ENCODE measurements around the gene NCAPG2.
"Not testable (repeated sequence)": the region's sequence is repeated elsewhere in the genome, so short reads cannot be mapped to it uniquely, and the experiment has no call there.

The NCAPG2 gene

DNA sequence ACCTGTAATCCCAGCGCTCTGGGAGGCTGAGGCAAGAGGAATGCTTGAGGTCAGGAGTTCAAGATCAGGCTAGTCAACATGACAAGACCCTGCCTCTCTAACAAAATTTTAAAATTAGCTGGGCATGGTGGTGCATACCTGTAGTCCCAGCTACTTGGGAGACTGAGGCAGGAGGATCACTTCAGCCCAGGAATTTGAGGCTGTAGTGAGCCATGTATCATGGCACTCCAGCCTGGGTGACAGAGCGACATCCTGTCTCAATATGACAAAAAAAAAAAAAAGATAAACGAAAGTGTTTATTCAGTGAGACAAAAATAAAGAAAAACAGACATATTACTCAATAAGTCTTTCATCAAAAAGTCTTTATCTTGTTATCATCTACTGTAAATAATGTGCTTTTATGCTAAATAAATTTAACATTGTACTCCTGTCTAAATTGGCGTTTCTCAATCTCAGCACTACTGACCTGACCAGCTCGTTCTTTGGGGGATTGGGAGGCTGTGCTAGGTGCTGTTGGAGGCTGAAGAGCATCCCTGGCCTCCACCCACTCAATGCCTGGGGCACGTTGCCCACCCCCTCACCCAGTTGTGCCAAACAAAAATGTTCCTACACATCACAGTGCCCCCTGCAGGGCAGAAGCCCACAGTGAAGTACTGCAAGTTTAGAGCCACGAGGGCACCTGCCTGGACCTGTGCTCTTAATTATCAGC lies 57.7 kb downstream of the NCAPG2 start:
- intact Hi-C loops (cut with DNase I) = no loop called here
- DNase-seq = no peak

GRCh38 chr7:158645842-158646241 lies 58.8 kb downstream of the NCAPG2 start:
- no peak for DNase-seq
- intact Hi-C loops (cut with DNase I) = no loop called here

- DNase-seq = no peak
- intact Hi-C loops (cut with DNase I) = no loop called here
Measured at GRCh38 chr7:158642149-158642548, 62.5 kb downstream of the NCAPG2 start.

GRCh38 chr7:158638001-158638400 lies 66.6 kb downstream of the NCAPG2 start:
- intact Hi-C loops (cut with DNase I) = no loop called here
- no peak for DNase-seq

DNA sequence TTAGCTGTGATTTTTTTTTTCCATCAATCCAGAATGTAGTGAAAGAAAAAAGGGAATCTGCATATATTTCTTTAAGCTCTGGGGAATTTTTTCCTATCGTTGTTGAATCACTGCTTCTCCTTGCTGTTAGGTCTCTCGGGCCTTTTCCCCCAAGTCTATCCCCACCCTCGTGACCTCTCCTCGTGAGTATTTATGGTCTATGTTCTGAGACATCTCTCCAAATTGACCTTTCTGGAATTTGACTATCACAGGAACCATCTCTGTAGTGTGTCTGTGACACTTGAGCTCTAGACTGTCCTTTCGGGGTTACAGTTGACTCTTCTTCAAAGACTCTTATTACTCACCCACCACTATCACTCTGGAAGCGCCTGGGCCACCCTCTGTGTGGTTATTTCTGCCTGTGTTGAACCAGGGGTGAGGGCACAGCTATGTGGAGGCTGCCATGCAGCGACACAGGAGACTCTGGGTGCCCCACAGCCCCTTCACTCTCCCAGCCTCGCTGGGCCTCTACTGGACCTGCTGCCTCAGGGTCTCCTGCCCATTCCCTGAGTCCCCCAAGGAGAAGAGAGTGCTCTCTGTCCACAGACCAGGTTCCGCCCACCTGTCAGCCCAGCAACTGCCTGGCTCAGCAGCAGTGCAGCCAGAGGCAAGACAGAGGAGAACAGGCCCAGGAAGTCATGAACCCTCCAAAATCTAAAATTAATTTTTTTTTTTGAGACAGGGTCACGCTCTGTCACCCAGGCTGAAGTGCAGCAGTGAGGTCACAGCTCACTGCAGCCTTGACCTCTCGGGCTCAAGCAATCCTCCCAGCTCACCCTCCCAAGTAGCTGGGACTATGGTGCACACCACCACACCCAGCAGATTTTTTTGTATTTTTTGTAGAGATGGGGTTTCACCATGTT lies 71.3 kb downstream of the NCAPG2 start:
- no peak for DNase-seq

DNA sequence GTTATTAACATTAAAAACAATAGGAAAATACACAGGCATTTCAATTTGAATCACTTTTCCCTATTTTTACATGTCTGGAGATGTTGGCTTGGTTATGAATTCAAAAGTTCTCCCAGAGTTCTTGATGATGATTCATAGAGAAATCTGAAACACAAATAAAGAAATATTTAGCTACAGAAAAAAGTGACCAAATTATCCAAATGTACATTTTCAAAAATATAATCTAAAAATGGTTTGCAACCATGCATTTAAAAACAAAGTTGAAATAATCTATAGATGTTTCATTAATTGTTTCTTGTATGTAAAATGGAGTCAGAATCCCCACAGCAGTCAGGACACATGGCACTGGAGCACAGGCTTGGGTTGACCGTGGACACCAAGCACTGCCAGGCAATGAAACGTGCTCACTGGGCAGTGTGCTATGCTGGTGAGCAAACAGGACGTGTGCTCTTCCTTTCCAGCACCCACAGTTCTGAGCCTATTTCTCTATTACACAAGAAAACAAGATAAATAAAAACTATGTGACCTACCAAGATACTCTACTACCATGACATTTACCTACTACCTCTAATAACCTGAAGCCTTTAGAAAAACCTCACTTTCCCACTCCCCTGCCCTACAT lies 72.9 kb downstream of the NCAPG2 start:
- intact Hi-C loops (cut with DNase I) = no loop called here
- DNase-seq = no peak

More for the DNA sequence above, 71.3 kb downstream of the NCAPG2 start:
- intact Hi-C loops (cut with DNase I) = no loop called here

DNA sequence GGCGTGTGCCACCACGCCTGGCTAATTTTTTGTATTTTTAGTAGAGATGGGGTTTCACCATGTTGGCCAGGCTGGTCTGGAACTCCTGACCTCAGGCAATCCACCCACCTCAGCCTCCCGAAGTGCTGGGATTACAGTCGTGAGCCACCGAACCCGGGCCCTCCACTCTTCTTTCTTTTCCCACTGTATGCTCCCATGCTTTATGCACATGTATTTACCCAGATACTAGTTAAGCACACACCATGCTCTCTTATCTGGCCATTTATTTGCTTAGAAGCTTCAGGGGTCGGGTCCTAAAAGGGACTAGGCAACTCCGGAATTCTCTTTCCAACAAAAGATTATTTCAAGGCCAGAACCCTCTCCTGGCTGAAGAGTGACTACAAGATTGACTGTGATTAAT lies 78.3 kb downstream of the NCAPG2 start:
- intact Hi-C loops (cut with DNase I); DNase-seq: not testable (repeated sequence)

DNA sequence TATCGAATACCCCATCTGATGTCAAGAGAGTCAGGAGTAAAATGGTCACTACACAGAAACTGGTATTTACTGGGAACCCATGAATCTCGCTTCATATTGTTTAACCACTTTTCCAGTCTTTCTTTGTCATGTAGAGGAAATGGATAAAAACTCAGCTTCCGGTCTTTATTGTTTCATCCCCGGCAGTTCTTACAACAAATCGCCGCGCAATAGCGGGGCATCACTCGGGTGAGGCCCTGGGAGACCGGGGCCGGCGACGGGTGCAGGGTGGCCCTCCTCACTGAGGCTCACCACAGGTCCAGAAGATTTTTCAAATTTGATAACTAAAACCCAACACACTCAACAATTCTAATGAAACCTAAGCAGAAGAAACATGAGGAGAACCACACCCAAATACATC lies 81.4 kb downstream of the NCAPG2 start:
- DNase-seq = no peak
- intact Hi-C loops (cut with DNase I) = no loop called here

GRCh38 chr7:158620839-158621441 lies 83.7 kb downstream of the NCAPG2 start:
- intact Hi-C loops (cut with DNase I) = no loop called here
- DNase-seq = no peak

DNA sequence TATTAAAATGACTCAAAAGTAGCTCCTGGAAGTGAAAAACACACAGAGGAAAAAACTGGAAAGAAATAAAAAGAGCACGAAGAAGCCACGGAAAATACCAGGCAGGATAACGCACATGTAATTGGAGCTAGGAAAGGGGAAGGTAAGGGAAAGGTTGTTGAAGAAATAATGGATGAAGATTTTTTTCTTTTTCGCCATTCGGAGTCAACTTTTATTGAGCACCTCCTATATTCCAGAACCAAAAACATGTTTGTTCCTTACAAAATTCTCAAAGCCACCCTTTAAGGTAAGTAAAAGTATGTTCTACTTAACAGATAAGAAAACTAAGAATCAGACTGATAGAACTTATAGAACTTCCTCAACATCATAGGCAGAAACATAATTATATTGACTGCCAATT lies 84.2 kb downstream of the NCAPG2 start:
- no peak for DNase-seq
- intact Hi-C loops (cut with DNase I) = no loop called here

- intact Hi-C loops (cut with DNase I) = no loop called here
- DNase-seq = no peak
Measured at GRCh38 chr7:158618745-158619140, 85.9 kb downstream of the NCAPG2 start.

GRCh38 chr7:158617737-158618128 lies 86.9 kb downstream of the NCAPG2 start:
- intact Hi-C loops (cut with DNase I) = no loop called here

GRCh38 chr7:158616050-158616449 lies 88.6 kb downstream of the NCAPG2 start:
- intact Hi-C loops (cut with DNase I) = no loop called here
- no peak for DNase-seq

More at GRCh38 chr7:158617737-158618128, 86.9 kb downstream of the NCAPG2 start:
- DNase-seq = no peak

DNA sequence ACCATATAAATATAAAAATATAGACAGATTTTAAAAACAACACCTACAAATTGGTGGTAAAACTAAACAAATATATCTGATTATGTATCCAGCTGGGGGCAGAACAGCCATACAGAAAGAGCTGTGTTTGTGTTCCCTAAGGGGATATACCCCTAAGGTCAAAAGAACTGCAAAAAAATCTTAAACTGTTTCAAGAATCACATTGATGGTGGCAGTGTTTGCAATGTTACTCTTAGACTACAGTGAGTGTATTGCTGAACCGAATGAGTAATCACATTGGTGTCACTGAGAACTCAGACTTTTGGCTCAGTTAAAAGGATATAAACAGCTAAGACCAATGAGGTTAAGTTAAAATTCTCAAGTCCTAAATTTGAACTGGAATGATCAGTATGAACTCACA lies 89.9 kb downstream of the NCAPG2 start:
- intact Hi-C loops (cut with DNase I) = no loop called here
- DNase-seq = no peak

GRCh38 chr7:158613481-158613880 lies 91.1 kb downstream of the NCAPG2 start:
- DNase-seq = no peak
- intact Hi-C loops (cut with DNase I) = no loop called here

DNA sequence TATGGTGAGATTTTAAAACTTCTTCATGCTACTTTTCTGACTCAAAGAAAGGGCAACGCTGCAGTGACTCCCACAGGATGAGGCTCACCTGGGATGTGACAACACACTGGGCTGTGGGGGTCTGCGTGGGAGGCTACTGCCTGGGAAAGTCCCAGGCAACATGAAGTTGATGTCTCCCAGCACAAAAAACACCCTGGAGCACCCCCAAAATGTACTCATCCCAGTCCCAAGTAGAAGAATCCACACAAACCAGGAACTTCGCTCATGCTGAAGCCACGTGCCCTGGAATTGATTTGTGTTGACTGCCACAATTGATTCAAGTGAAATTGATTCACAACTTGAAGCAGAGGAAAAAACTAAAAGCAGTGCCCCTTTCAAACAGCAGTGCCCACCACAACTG lies 92.1 kb downstream of the NCAPG2 start:
- intact Hi-C loops (cut with DNase I) = no loop called here
- DNase-seq = no peak

GRCh38 chr7:158611541-158611940 lies 93.1 kb downstream of the NCAPG2 start:
- no peak for DNase-seq
- intact Hi-C loops (cut with DNase I) = no loop called here

GRCh38 chr7:158609313-158609974 lies 95.2 kb downstream of the NCAPG2 start:
- no peak for DNase-seq
- intact Hi-C loops (cut with DNase I) = no loop called here

DNA sequence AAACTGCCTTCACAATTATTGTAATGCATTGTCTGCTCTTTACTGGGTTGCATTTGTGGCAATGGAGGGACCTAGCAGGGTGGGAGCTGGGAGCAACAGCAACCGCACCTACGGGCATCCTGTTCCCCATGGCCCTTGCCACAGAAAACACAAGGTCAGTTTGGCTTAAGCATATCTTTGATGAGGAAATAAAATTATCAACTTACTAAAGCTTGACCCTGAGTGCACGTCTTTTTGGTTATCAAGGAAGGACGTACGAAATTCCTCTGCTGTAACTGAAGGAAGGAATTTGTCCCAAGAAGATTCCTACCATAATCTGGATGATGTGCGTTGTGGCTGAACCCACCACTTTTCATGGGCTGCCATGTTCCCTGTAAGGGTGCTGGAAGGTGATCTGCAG lies 97.0 kb downstream of the NCAPG2 start:
- DNase-seq = no peak
- intact Hi-C loops (cut with DNase I) = no loop called here

DNA sequence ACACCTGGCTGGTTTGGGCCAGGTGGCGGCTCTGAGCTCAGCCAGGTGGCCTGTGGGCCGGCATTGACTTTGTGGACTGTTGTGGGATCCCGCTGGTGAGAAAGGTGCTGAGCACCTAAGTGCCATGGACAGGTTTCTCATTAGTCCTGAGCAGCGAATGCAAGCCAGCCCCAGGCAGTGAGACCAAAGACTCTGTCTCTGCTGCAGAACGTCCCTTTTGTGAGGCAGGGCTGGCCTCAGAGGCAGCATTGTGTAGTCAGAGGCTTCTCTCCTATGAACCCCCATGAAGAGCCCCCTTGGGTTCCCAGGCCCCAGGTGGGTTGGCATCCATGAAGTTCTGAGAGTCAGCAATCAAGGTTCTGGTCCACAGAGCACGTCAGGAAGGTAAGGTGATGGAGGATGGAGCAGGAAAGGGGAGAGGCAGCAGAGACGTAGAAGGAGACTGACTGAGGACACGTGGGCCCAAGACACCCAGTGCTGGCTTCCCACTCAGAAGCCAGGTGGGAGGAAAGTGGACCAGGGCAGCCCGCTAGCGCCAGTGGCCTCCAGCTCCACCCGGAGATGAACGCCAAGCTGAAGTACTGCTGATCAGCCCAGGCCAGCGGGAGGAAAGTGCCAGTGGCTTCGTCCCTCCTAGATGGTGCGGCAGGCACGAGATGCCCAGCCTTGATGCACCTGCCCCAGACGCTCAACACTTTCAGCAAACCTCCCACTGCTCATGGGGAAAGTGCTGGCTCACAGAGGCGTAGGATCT lies 97.8 kb downstream of the NCAPG2 start:
- intact Hi-C loops (cut with DNase I) = no loop called here
- no peak for DNase-seq

Data from posterior cingulate gyrus (tissue), 11 donors.